GM19238 (cell line): ENCODE results near the gene BECN2.

Experiments used
- DNase-seq: peaks from one replicate; pipeline ENCODE4 v3.0.0; 2011; ENCODE audit warnings: low spot score; ENCODE audit not compliant: insufficient read length

Gene BECN2, protein sequence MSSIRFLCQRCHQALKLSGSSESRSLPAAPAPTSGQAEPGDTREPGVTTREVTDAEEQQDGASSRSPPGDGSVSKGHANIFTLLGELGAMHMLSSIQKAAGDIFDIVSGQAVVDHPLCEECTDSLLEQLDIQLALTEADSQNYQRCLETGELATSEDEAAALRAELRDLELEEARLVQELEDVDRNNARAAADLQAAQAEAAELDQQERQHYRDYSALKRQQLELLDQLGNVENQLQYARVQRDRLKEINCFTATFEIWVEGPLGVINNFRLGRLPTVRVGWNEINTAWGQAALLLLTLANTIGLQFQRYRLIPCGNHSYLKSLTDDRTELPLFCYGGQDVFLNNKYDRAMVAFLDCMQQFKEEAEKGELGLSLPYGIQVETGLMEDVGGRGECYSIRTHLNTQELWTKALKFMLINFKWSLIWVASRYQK

DNA sequence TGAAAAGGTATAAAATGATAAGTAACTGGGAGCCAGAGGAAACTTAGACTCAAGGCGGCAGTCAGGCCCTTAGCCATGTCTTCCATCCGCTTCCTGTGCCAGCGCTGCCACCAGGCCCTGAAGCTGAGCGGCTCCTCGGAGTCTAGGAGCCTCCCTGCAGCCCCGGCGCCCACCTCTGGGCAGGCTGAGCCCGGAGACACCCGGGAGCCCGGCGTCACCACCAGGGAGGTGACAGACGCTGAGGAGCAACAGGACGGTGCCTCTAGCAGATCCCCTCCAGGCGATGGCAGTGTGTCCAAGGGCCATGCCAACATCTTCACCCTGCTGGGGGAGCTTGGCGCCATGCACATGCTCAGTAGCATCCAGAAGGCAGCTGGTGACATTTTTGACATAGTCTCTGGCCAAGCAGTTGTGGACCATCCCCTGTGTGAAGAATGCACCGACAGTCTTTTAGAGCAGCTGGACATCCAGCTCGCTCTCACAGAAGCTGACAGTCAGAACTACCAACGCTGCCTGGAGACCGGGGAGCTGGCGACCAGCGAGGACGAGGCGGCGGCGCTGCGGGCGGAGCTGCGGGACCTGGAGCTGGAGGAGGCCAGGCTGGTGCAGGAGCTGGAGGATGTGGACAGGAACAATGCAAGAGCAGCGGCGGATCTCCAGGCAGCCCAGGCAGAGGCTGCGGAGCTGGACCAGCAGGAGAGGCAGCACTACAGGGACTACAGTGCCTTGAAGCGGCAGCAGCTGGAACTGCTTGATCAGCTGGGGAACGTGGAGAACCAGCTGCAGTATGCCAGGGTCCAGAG is at the start of gene BECN2:
Gene BECN2 (plus strand): TSS at position 76 of the 803 bp plus-strand sequence. CDS start 0 bp downstream, at position 76.
- DNase-seq: no peak

DNA sequence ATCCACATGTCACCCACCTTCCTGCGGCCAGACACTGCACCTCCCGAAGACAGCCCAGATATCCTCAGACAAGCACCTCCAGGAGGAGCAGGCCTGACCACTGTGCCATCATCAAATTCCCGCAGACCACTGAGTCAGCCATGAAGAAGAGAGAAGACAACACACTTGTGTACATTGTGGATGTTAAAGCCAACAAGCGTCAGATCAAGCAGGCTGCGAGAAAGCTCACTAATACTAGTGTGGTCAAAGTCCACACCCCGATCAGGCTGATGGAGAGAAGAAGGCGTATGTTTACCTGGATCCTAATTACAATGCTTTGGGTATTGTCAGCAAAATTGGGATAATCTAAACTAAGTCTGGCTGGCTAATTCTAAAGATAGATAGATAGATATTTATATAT is 41.4 kb upstream of the BECN2 start:
- DNase-seq: no peak

DNA sequence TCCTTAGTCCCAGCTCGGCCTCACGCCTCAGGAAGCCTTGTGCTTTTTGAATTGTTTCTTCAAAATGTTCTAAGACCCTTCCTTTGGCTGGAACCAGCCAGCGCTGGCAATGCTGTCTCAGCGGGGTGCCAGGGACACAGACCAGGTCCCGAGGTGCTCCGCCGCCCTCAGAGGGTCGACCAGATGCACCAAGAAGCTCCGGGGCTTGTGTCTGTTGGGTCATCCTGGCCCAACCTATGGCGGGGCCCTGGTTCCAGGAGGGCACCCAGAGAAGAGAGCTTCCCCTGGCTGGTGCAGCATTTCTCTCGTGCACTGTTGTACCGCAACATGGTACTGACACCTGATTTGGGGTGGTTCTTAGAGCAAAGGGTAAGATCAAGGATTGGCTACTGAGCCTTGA is 40.1 kb upstream of the BECN2 start:
- DNase-seq: no peak

DNA sequence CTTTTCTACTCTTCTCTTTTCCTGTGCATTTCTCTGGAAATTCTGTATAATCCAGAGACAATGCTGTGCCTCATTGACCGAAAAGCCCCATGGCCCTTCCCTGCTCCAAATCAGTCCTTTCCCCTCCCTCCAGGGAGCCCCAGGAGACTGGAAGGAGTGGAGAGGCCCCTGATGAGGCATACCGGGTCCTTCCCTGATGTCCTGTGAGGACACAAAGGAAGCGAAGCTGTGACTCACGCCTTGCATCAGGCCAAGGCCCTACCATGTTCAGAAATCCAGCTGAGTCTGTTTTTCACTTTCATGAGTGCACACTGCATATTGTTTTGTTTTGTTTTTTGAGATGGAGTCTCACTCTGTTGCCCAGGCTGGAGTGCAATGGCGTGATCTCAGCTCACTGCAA is 38.7 kb upstream of the BECN2 start:
- DNase-seq: no peak

DNA sequence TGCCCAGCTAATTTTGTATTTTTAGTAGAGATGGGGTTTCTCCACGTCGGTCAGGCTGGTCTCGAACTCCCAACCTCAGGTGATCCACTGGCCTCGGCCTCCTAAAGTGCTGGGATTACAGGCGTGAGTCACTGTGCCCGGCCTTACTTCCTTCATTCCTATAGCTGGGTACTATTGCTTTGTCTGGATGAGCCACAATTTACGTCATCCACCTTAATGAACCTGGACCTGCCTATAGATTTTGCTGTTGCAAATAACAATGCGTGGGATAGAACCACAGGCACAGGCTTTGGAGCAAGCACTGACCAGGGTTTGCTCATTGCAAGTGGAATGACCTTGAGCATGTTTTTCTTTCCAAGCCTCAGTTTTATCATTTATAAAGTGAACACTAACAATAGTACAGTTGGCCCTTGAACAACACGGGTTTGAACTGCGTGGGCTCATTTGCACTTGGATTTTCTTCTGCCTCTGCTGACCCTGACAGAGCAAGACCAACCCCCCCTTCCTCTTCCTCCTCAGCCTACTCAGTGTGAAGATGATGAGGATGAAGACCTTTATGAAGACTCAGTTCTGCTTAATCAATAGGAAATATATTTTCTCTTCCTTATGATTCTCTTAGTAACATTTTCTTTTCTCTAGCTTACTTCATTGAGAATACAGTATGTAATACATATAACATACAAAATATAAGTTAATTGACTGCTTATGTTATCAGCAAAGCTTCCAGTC is 33.3 kb upstream of the BECN2 start:
- DNase-seq: no peak

DNA sequence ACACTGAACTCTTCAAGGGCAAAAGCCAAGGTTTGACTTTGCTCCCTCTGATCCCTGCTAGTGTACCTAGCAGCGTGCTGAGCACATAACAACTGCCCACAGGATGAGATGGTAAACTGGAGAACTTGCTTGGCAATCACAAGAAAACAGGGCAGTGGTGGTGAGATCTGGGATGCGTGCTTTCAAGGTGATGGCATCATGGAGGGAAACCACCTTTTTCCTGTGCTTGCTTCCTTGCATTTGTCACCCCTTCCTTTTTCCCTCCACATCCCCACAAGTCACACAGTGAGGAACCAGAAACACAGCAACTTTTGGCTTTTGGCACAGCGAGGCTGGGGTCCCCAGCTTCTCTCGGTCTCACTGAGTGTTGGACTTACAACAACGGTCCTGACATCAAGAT is 31.4 kb upstream of the BECN2 start:
- no peak for DNase-seq

DNA sequence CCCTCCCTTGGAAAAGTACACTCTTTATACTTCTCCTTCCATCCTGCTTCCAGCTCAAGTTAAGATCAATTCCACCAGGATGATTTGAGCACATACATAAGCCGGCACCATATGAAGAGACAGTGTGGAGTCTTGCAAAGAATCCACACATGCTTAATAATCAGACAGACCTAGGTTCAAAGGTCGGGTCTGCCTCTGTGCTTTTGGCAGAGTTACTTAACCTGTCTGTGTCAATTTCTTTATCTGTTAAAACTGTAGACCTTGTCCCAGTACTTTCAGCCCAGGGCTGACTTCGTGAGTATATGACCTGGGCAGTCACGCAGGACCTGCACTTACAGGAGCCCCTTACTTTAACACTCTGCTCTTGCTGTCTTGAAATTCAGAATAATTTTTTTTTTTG is 30.2 kb upstream of the BECN2 start:
- no peak for DNase-seq

DNA sequence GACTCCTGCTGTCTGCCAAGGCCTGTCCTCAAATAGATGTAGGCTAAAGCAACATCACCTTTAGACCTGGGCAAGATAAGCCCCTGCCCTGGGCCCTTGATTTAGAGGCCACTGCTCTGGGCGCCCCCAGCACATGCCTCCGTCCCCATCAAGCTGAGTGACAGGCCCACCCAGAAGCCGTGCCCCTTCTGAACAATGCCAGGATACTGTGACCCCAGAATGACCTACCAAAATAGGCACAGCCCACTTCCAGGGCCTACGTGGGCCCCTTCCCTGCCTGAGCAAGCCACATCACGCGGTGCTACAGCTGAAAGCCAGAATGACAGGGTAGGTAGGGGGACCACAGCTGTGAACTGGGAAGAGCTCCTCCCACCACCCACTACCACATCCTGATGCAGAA is 24.7 kb upstream of the BECN2 start:
- DNase-seq: no peak

DNA sequence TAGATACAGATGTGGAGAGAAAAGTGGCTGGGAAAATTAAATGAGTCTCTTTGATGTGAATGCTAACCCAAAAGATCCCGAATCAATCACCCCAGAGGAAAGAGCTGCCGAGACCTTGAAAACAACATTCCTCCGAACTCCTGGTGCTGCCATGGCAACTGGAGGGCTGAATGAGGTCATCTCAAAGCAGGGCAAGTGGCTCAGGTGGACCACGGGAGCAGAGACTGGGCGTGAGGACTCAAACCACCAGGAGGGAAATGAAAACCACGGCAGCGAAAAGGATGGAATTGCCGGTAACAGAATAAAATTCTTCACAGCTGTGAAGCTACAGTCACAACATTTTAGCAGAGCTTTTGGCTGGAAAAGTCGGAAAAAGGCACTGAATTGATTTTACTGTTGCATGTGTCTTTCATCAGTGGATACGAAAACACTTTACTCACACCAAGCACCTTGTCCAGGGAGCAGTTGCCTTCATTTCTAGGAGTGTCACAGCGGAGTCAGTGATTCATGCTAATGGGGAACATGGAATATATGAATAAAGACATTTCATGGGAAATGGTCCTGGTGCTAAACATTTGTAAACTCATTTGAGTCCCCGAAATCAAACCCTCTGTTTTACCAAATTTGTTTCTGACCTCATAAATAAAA is 23.2 kb upstream of the BECN2 start:
- no peak for DNase-seq

DNA sequence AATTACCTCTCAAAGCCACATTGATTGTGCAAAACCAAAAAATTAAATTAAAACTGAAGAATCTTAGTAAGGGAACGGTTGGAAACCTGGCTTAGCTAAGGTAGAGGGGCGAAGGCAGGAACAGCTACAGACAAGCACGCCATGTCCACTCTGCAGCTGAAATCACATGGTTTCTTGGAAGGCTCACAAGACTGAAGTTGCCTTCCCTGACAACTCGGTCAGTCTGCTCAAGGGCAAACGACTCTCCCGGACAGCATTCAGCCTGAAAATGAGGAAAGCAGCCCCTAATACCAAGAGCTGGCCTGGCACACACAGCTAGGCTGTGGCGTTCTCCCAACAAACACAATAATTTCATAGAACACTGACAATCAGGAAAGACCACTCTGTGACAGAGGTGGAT is 22.7 kb upstream of the BECN2 start:
- DNase-seq: no peak

DNA sequence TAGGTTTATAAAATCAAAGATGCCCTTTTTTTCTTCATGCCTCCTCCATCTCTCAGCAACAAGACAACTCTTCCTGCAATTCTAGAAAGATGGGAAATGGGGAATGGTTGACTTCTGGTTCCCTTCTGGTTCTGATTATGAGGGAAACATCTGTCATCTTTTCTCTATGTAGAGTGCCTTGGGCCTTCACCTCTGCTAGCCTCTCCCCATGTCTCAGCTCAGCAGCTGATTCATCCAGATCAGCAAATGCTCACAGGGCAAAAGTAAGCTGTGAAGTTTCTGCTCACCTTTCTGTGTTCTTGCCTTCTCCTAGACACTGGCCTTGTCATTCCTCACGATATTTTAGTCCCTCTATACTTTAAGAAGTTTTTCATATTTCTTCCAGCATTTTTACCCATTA is 17.8 kb upstream of the BECN2 start:
- DNase-seq: no peak

DNA sequence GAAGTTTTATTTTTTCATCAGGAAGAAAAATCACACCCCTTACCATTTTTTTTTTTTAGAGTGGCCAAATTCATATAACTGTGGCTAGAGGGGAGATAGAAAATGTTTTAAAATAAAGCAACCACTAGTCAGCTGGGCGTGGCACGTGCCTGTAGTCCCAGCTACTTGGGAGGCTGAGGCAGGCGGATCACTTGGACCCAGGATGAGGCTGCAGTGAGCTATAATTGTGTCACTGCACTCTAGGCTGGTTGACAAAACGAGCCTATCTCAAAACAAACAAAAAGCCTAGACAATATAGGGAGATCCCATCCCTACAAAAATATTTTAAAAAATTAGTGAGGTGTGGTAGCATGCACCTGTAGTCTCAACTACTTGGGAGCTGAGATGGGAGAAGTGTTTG is 14.8 kb upstream of the BECN2 start:
- no peak for DNase-seq

DNA sequence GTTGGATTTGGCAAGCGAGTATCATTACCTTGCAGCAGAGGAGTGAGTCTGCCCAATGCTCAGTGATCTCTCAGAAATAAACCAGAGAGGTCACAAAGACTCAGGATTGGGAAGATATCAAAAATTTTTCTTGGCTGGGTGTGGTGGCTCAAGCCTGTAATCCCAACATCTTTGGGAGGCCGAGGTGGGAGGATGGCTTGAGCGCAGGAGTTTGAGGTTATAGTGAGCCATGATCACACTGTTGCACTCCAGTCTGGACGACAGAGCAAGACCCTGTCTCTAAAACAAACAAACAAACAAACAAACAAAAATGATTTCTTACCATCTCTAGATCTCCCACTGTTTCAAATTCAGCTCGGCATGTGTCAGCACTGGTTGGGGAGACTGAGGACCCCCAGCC is 13.3 kb upstream of the BECN2 start:
- DNase-seq: no peak

DNA sequence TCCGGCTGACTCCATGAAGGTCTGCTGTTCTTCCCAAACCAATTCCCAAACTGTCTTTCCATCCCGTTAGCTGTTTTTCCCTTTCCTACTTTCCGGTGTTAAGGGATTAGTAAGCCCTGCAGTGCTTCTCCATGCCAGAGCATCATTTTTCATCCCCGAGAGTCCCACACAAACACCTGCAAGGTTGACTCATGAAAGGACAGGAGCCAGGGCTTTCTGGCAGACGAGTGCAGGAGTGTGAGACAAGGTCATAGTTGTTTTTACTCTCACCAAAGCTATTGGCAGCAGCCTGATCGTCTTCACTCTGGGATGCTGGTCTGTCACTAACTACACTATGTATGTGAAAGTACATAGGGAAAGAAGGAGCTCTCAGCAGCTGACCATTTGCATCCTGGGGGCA is 10.2 kb upstream of the BECN2 start:
- no peak for DNase-seq

DNA sequence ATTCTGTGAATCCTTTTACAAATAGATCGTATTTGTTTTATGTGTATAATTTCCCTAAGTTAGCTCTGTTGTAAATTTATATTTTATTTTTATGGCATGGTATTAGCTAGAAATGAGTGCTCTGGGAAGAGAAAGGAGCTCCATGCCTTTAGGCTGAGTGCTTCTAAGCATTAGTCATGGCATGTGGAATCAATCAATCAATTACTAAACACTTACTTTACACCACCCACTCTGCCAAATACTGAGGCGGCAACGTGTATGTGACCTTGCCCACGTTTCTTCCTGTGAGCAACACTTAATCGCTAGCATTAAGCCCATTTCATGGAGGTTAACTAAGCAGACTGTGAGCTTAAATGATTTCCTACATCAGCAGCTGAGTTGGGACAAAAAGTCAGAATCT is 7.2 kb upstream of the BECN2 start:
- DNase-seq: no peak

DNA sequence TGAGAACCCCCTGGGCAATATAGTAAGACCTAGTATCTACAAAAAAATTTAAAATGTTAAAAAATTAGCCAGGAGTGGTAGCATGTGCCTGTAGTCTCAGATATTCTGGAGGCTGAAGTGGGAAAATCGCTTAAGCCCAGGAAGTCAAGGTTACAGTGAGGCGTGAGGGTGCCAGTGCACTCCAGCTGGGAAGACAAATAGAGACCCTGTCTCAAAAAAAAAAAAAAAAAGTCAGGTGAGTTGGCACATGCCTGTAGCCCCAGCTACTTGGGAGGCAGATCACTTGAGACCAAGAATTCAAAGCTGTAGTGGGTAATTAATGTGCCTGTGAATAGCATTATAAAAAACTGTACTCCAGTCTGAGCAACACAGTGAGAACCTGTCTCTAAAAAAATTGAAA is 4.6 kb downstream of the BECN2 start:
- no peak for DNase-seq

DNA sequence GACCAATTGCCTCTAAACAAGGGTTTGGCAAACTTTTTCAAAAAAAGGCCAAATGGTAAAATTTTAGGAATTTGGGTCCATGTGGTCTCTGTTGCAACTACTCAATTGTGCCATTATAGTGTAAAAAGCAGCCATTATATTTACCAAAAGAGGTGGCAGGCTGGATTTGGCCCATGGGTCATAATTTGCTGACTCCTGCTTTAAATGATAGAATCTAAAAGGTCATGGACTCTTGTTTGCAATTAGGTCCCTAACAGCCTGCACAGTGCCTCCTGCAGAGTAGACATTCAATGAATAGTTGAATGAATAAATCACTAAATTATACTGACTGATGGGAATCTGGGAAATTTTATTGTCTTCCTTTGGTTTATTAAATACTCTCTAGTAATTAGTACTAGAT is 6.2 kb downstream of the BECN2 start:
- no peak for DNase-seq

DNA sequence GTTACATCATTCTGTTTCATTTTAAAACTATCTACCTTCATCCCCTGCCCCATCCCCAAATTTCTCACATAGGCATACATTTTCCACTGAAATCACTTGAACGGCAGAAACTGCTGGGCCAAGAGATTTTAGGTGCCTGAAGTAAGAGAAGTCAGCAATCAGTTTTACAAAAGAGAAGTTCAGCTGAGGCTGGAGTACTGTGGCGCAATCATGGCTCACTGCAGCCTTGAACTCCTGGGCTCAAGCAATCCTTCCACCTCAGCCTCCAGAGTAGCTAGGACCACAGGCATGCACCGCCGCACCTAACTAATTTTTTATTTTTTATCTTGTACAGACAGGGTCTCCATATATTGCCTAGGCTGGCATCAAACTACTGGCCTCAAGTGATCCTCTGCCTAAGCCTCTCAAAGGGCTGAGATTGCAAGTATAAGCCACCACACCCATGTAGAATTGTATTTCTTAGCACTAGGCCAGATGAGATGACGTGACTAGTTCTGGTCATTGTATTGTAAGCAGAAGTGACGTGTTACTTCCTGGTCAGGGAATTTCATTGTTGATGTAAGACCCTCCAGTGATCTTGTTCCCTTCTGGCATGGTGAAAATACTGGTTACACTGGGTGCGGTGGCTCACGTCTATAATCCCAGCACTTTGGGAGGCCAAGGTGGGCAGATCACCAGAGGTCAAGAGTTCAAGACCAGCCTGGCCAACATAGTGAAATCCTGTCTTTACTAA is 7.1 kb downstream of the BECN2 start:
- DNase-seq: no peak

DNA sequence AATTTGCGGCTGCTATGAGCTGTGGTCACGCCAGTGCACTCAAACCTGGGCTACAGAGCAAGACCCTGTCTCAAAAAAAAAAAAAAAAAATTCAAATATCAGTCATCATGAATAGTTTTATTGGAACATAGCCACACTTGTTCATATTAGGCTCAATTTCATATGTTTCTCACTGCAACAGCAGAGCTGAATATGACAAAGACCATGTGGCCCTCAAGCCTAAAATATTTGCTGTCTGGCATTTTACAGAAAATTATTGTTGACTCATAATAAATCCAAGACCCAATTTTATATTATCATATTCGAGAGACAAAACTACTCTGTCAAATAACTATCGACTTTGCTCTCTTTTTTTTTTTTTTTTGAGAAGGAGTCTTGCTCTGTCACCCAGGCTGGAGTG is 11.0 kb downstream of the BECN2 start:
- DNase-seq: no peak

DNA sequence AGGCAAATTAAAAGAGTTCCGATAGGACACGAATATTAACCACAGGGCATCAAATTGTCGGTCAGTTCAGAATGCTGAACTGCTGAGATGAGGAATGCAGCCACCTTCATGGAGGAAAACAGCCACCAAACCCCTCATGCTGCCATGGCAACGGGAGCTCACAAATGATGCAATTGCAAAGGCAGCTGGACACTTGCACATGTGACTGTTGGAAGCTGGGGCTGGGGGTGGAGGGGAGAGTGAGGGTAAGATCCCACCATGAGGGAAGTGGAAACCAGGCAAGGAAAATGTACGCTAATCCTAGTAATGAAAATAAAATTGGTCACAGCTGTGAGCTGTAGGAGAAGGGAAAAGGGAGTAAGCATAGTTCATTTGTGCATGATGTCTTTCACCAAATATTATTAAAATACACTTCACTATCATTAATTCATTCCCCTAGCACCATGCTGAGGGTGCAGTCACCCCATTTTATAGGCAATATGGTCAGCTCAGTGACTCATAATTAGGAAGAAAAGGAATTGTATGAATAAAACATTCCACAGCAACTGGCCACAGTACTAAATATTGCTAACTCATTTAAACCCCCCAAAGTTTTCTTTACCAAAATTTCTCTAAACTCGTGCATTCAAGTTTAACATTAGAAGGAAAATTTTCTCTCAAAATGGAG is 15.3 kb downstream of the BECN2 start:
- DNase-seq: no peak
